ENCODE results near the gene VPS45.

GRCh38 chr1:150067184-150068108 lies at the start of gene VPS45:
- no peak for TF ChIP-seq EZH2phosphoT487 (IDR thresholded peaks at IDR 0.05; ENCODE audit: insufficient read depth, low read depth)
- TF ChIP-seq EZH2 (IDR thresholded peaks at IDR 0.05; ENCODE audit: insufficient read depth, poor library complexity, severe bottlenecking): no peak
